MM.1S (cell line): ENCODE results near the gene SLC24A4.

Experiments
- CTCF ChIP-seq: fragments of 300-600 bp; sonication (generic); IDR thresholded peaks from 2 replicates; pipeline ENCODE4 v1.5.1; 2016; ENCODE audit warnings: antibody characterized with exemption, low read length, mixed read lengths
- EZH2 ChIP-seq: fragments of 300-600 bp; sonication (generic); optimal IDR thresholded peaks from 2 replicates; pipeline ENCODE3; 2017; ENCODE audit warnings: low read depth, mild to moderate bottlenecking, antibody characterized with exemption, low read length, mixed read lengths
- EZH2phosphoT487 ChIP-seq: fragments of 300-600 bp; sonication (generic); IDR thresholded peaks from 2 replicates; pipeline ENCODE4 v1.6.1; 2018; ENCODE audit warnings: antibody characterized with exemption, low read length

DNA sequence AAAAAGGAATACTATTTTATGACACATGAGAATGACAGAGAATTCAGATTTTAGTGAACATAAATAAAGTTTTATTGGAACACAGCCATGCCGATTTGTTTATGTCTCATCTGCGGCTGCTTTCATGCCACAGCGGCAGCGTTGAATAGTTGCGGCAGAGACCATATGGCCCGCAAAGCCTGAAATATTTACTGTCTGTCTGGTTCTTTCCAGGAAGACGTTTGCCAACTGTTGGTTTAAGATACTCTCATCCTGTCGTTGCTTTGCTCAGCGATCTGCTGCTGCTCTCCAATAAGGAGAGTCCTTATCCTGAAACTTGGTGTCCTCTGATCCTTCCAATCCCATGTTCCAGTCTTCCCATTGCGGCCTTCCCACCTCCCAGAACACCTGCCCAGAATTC, 89.9 kb downstream of the SLC24A4 start:
- TF ChIP-seq CTCF (no peak), EZH2phosphoT487 (no peak), EZH2 (no peak)
